Nephron progenitor cell (in vitro differentiated cells): ENCODE data around the gene PARP8.
"Not testable (repeated sequence)": the region's sequence is repeated elsewhere in the genome, so short reads cannot be mapped to it uniquely, and the experiment has no call there.

Experiments
- DNase-seq: peaks from one replicate; pipeline ENCODE4 v3.0.0; 2021
- H3K27ac Mint-ChIP-seq: 2 replicates; pipeline ENCODE4 v1.8.0; 2021; ENCODE audit warnings: mild to moderate bottlenecking, moderate library complexity, mixed read lengths
- H3K27me3 Mint-ChIP-seq: 2 replicates; pipeline ENCODE4 v1.8.0; 2021; ENCODE audit warnings: mild to moderate bottlenecking, low read depth, mixed read lengths; ENCODE audit not compliant: poor library complexity
- H3K36me3 Mint-ChIP-seq: 2 replicates; pipeline ENCODE4 v1.8.0; 2021; ENCODE audit warnings: low read depth, mixed read lengths
- H3K4me1 Mint-ChIP-seq: 2 replicates; pipeline ENCODE4 v1.8.0; 2021; ENCODE audit warnings: mixed read lengths
- H3K4me3 Mint-ChIP-seq: 2 replicates; pipeline ENCODE4 v1.8.0; 2021; ENCODE audit warnings: mild to moderate bottlenecking, moderate library complexity, mixed read lengths
- H3K9me3 Mint-ChIP-seq: 2 replicates; pipeline ENCODE4 v1.8.0; 2021; ENCODE audit warnings: mild to moderate bottlenecking, moderate library complexity, mixed read lengths
- TF ChIP-seq, protein P1 (sequence below): fragments of 200-600 bp; sonication (generic); IDR thresholded peaks from 2 replicates; pipeline ENCODE4 v1.5.0; 2021; ENCODE audit warnings: antibody characterized with exemption

PARP8 gene

DNA sequence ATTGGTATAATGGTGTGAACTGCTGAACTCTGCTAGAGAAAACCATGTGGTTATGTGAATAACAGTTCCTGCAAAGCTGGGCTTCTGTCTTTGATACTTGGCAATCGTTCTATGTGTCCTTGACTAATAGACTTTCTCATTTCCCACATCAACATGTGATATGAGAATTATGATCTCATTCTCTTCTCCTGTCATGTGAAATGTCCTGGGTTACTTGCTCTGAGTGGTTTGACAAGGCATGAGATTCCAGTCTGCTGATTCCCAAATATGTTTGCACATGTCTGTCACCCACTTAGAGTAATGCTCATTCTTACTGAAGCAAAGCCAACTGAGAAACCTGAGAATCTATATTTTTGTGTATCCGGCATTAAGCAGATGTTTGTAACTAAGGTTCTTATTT, 141.2 kb downstream of the PARP8 start:
- no peak for DNase-seq
- no peak overlapping the region for H3K4me3 Mint-ChIP-seq
- no peak overlapping the region for H3K27ac Mint-ChIP-seq
- H3K4me1 Mint-ChIP-seq: peaks cover 18% of the 10 kb centered on the region
- H3K36me3 Mint-ChIP-seq: peaks cover 46% of the 10 kb centered on the region
- TF ChIP-seq, protein P1, sequence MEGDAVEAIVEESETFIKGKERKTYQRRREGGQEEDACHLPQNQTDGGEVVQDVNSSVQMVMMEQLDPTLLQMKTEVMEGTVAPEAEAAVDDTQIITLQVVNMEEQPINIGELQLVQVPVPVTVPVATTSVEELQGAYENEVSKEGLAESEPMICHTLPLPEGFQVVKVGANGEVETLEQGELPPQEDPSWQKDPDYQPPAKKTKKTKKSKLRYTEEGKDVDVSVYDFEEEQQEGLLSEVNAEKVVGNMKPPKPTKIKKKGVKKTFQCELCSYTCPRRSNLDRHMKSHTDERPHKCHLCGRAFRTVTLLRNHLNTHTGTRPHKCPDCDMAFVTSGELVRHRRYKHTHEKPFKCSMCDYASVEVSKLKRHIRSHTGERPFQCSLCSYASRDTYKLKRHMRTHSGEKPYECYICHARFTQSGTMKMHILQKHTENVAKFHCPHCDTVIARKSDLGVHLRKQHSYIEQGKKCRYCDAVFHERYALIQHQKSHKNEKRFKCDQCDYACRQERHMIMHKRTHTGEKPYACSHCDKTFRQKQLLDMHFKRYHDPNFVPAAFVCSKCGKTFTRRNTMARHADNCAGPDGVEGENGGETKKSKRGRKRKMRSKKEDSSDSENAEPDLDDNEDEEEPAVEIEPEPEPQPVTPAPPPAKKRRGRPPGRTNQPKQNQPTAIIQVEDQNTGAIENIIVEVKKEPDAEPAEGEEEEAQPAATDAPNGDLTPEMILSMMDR: no peak
- no peaks in the 10 kb centered on the region for H3K27me3 Mint-ChIP-seq
- peaks cover 37% of the 10 kb centered on the region for H3K9me3 Mint-ChIP-seq

DNA sequence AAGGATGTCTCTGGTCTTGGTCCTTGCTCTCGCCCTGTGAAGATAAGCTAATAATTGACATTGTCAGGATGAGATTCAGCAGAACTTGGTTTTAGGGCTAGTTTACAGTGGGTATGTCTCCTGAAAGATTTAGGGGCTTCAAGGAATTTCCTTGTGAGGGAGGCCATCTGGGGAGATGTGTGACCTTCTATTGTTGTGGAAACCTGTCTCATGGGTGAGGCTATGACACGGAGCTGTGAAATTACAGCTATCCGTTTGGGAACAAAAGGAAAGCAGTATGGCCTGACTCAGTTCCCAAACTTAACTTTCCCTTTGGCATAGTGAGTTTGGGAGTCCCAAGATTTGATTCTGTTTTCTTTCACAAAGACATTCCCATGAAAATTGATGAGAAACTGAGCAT, 142.0 kb downstream of the PARP8 start:
- no peak overlapping the region for H3K27ac Mint-ChIP-seq
- H3K4me3 Mint-ChIP-seq: no peak overlapping the region
- H3K4me1 Mint-ChIP-seq: peaks cover 18% of the 10 kb centered on the region
- H3K9me3 Mint-ChIP-seq: peaks cover 29% of the 10 kb centered on the region
- H3K36me3 Mint-ChIP-seq: peaks cover 39% of the 10 kb centered on the region
- no peaks in the 10 kb centered on the region for H3K27me3 Mint-ChIP-seq
- TF ChIP-seq, protein P1: no peak
- no peak for DNase-seq

DNA sequence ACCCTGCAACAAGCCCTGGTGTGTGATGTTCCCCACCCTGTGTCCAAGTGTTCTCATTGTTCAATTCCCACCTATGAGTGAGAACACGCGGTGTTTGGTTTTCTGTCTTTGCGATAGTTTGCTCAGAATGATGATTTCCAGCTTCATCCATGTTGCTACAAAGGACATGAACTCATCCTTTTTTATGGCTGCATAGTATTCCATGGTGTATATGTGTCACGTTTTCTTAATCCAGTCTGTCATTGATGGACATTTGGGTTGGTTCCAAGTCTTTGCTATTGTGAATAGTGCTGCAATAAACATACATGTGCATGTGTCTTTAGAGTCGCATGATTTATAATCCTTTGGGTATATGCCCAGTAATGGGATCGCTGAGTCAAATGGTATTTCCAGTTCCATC, 145.3 kb downstream of the PARP8 start:
- not testable (repeated sequence) for DNase-seq, H3K27ac Mint-ChIP-seq, H3K27me3 Mint-ChIP-seq, H3K4me3 Mint-ChIP-seq
- Mint-ChIP-seq H3K4me1 (peaks cover 18% of the 10 kb centered on the region), H3K9me3 (peaks cover 21% of the 10 kb centered on the region), H3K36me3 (peaks cover 28% of the 10 kb centered on the region)

DNA sequence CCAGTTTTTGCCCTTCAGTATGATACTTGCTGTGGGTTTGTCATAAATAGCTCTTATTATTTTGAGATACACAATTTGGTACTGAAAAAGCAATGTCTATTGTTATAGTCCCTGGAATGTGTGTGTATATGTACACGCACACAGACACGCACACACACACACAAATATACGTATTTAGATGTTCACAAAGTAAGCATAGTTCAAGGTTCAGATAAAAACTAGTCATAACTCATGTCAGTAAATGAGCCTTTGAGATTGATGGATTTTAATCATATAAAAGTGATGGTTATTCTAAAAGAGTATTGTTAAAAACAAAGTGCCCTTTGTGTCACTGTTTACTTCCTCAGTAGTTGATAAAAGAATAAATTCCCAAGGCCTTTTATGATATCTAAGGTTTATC, 147.3 kb downstream of the PARP8 start:
- peaks cover 34% of the 10 kb centered on the region for H3K36me3 Mint-ChIP-seq
- H3K4me1 Mint-ChIP-seq: no peaks in the 10 kb centered on the region
- no peak for DNase-seq
- H3K9me3 Mint-ChIP-seq: peaks cover 21% of the 10 kb centered on the region
- no peak overlapping the region for H3K4me3 Mint-ChIP-seq
- no peak overlapping the region for H3K27ac Mint-ChIP-seq
- TF ChIP-seq, protein P1: no peak
- H3K27me3 Mint-ChIP-seq: no peaks in the 10 kb centered on the region

DNA sequence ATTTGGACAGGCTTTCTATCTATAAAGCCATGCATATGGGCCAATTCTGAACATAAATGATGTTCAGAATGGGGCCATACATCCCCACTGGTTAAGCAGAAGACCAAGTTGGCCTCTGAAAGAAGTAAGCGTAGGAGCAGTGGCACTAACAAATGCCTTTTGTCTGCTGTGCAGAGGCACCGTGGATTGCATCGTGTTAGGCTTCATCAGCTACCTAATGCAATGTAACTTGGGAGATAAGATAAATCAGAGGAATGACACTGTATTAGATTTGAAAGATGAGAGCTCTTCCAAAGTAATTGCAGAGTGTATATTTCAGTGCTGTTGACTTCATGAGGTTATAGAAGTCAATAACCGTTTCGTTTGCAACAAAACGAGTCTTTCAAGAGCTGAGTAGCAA, 148.1 kb downstream of the PARP8 start:
- Mint-ChIP-seq H3K4me3 (no peak overlapping the region), H3K4me1 (no peaks in the 10 kb centered on the region), H3K9me3 (peaks cover 21% of the 10 kb centered on the region), H3K27me3 (no peaks in the 10 kb centered on the region), H3K36me3 (peaks cover 35% of the 10 kb centered on the region), H3K27ac (no peak overlapping the region)
- DNase-seq: no peak
- TF ChIP-seq, protein P1: no peak

DNA sequence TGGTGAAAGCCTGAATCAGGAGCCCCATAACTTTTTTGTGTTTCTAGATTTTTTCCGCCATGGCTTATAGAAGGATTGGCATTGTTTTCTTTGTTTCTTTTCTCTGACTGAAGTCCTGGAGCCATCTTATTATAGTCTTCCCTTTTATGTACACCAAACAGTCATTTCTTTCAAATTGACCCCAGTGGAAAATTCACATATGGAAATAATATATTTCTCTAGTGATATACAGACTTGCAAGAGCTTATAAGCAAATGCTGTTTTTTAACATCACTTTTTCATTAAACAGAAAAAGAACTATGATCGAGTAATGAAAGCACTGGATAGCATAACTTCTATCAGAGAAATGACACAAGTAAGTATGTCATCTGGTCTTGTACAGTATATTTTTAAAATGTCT, 155.6 kb downstream of the PARP8 start:
- H3K27ac Mint-ChIP-seq: no peak overlapping the region
- no peaks in the 10 kb centered on the region for H3K9me3 Mint-ChIP-seq
- no peaks in the 10 kb centered on the region for H3K4me1 Mint-ChIP-seq
- no peak for DNase-seq
- TF ChIP-seq, protein P1: no peak
- H3K27me3 Mint-ChIP-seq: no peaks in the 10 kb centered on the region
- H3K4me3 Mint-ChIP-seq: no peak overlapping the region
- H3K36me3 Mint-ChIP-seq: peaks cover 42% of the 10 kb centered on the region
